ENCODE results near the gene PPP1R11. TPM values are rescaled to one million over a fixed set of nuclear protein-coding genes. Genes with fewer than 3 reads are reported as not detected.

The PPP1R11 gene
- total and polyA plus RNA-seq, 2 of the 13 experiments (the other 11 are each of a cell fraction or from before 2014, with no cell fraction given), result 32.1 to 58.9 TPM

GRCh38 chr6:30102970-30103871 lies 36.2 kb downstream of the PPP1R11 start (continued):
- TF ChIP-seq, protein P1, sequence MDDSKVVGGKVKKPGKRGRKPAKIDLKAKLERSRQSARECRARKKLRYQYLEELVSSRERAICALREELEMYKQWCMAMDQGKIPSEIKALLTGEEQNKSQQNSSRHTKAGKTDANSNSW (CRISPR knock-in tag; IDR thresholded peaks at IDR 0.05; ENCODE audit: borderline replicate concordance), result no peak
- TF ChIP-seq ZNF557 (CRISPR knock-in tag; IDR thresholded peaks at IDR 0.05) (no peak), PAF1 (CRISPR knock-in tag; IDR thresholded peaks at IDR 0.05) (no peak), NKX3-1 (CRISPR knock-in tag; IDR thresholded peaks at IDR 0.05) (no peak; the same call in 1 of the 2 replicates), RNF2 (conservative IDR thresholded peaks at IDR 0.05; ENCODE audit: low read depth) (no peak), GATA4 (IDR thresholded peaks at IDR 0.05; ENCODE audit: borderline replicate concordance, low read depth) (no peak; the same call in 1 of the 2 replicates), ZNF547 (CRISPR knock-in tag; IDR thresholded peaks at IDR 0.05) (no peak), NCOA2 (CRISPR knock-in tag; IDR thresholded peaks at IDR 0.05) (no peak), ZNF205 (CRISPR knock-in tag; IDR thresholded peaks at IDR 0.05) (peak; percentile 84; the same call in 1 of the 2 replicates), ZNF781 (CRISPR knock-in tag; IDR thresholded peaks at IDR 0.05; ENCODE audit: borderline replicate concordance, not compliant biosample characterization) (peak; percentile 90), HDAC1 (CRISPR knock-in tag; IDR thresholded peaks at IDR 0.05) (peak; percentile 39), NFYB (CRISPR knock-in tag; IDR thresholded peaks at IDR 0.05) (no peak), ZBTB14 (CRISPR knock-in tag; IDR thresholded peaks at IDR 0.05) (no peak), ZNF329 (CRISPR knock-in tag; IDR thresholded peaks at IDR 0.05; ENCODE audit: low read depth) (peak; percentile 85), ZNF605 (CRISPR knock-in tag; IDR thresholded peaks at IDR 0.05) (peak; percentile 21; the same call in 1 of the 2 replicates), AHR (CRISPR knock-in tag; IDR thresholded peaks at IDR 0.05) (no peak; the same call in 1 of the 2 replicates), MNT (IDR thresholded peaks at IDR 0.05) (peak; percentile 5; the same call in 1 of the 2 replicates), AGO2 (optimal IDR thresholded peaks at IDR 0.05; ENCODE audit: low read depth, low read length) (no peak), ZKSCAN1 (IDR thresholded peaks at IDR 0.05; ENCODE audit: low read length) (no peak)
- TF ChIP-seq, protein P2, sequence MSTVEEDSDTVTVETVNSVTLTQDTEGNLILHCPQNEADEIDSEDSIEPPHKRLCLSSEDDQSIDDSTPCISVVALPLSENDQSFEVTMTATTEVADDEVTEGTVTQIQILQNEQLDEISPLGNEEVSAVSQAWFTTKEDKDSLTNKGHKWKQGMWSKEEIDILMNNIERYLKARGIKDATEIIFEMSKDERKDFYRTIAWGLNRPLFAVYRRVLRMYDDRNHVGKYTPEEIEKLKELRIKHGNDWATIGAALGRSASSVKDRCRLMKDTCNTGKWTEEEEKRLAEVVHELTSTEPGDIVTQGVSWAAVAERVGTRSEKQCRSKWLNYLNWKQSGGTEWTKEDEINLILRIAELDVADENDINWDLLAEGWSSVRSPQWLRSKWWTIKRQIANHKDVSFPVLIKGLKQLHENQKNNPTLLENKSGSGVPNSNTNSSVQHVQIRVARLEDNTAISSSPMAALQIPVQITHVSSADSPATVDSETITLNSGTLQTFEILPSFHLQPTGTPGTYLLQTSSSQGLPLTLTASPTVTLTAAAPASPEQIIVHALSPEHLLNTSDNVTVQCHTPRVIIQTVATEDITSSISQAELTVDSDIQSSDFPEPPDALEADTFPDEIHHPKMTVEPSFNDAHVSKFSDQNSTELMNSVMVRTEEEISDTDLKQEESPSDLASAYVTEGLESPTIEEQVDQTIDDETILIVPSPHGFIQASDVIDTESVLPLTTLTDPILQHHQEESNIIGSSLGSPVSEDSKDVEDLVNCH (CRISPR knock-in tag; IDR thresholded peaks at IDR 0.05), result no peak
